CD14-positive monocyte (primary cell): ENCODE measurements around the gene RAF1. TPM values are rescaled to one million over a fixed set of nuclear protein-coding genes. Genes with fewer than 3 reads are reported as not detected.
"Not testable (repeated sequence)": the region's sequence is repeated elsewhere in the genome, so short reads cannot be mapped to it uniquely, and the experiment has no call there.

Experiments
- DNase-seq, 3 donors: peaks; one replicate each; pipeline ENCODE4 v3.0.0-alpha.2; 2011 to 2022
- H2AFZ ChIP-seq: 2 replicates; pipeline ENCODE4 v1.6.0; 2012; ENCODE audit warnings: mild to moderate bottlenecking, low read depth, low read length, inconsistent platforms; ENCODE audit not compliant: insufficient read depth, poor library complexity, severe bottlenecking
- H3K27ac ChIP-seq, 2 donors: 1 replicate in 1 of 2; 2 replicates in 1 of 2; pipeline ENCODE4 v1.5.1; 2012 to 2013; ENCODE audit warnings: low read length in 2 of 2, control low read depth in 1 of 2, inconsistent platforms in 1 of 2, low read depth in 1 of 2, mild to moderate bottlenecking in 1 of 2
- H3K27me3 ChIP-seq, 2 donors: one replicate each; pipeline versions ENCODE4 v1.6.0 to v1.6.1; 2011 to 2013; ENCODE audit warnings: low read length in 2 of 2; ENCODE audit not compliant: control insufficient read depth in 2 of 2, insufficient read depth in 2 of 2
- H3K36me3 ChIP-seq, 2 donors: replicated peaks in 1 of 2; 1 replicate in 1 of 2; 2 replicates in 1 of 2; pipeline versions ENCODE4 v1.5.1 to v1.6.1; 2012 to 2013; ENCODE audit warnings: low read length in 2 of 2, control low read depth in 1 of 2, inconsistent platforms in 1 of 2, mild to moderate bottlenecking in 1 of 2; ENCODE audit not compliant: insufficient read depth in 2 of 2, control insufficient read depth in 1 of 2
- H3K4me1 ChIP-seq, 2 donors: 1 replicate in 1 of 2; 2 replicates in 1 of 2; pipeline versions ENCODE4 v1.5.1 to v1.6.1; 2012 to 2013; ENCODE audit warnings: low read length in 2 of 2, control low read depth in 1 of 2, inconsistent platforms in 1 of 2, mild to moderate bottlenecking in 1 of 2, moderate library complexity in 1 of 2; ENCODE audit not compliant: insufficient read depth in 2 of 2, control insufficient read depth in 1 of 2
- H3K4me2 ChIP-seq: replicated peaks from 2 replicates; pipeline ENCODE3; 2012; ENCODE audit warnings: low read length, moderate library complexity, mild to moderate bottlenecking; ENCODE audit not compliant: poor library complexity, severe bottlenecking; ENCODE audit errors: extremely low read depth
- H3K4me3 ChIP-seq, 3 experiments: fragments of 200-600 bp in 1 of 3; sonication (generic) in 1 of 3; replicated peaks in 1 of 3; 1 replicate in 2 of 3; 2 replicates in 1 of 3; pipeline ENCODE4 v1.5.1; 2011 to 2013; ENCODE audit warnings: low read length in 3 of 3, mild to moderate bottlenecking in 3 of 3, control low read depth in 2 of 3, low read depth in 2 of 3, inconsistent platforms in 1 of 3, moderate library complexity in 1 of 3
- H3K79me2 ChIP-seq: 2 replicates; pipeline ENCODE4 v1.6.0; 2012; ENCODE audit warnings: mild to moderate bottlenecking, control low read depth, inconsistent platforms, low read length, moderate library complexity; ENCODE audit not compliant: insufficient read depth
- H3K9ac ChIP-seq: 2 replicates; pipeline ENCODE4 v1.6.0; 2017; ENCODE audit warnings: low read length, mild to moderate bottlenecking; ENCODE audit not compliant: insufficient read depth, poor library complexity, severe bottlenecking
- H3K9me3 ChIP-seq, 2 donors: replicated peaks in 1 of 2; 1 replicate in 1 of 2; 2 replicates in 1 of 2; pipeline versions ENCODE4 v1.5.1 to v1.6.1; 2012 to 2013; ENCODE audit warnings: low read length in 2 of 2, control low read depth in 1 of 2; ENCODE audit not compliant: control insufficient read depth in 1 of 2, insufficient read depth in 1 of 2
- H4K20me1 ChIP-seq: 2 replicates; pipeline ENCODE4 v1.6.0; 2012; ENCODE audit warnings: mild to moderate bottlenecking, low read length, control low read depth, moderate library complexity; ENCODE audit not compliant: insufficient read depth
- H3K27ac Mint-ChIP-seq, 7 donors: one replicate each; pipeline ENCODE4 v1.8.0; 2020; ENCODE audit warnings: mild to moderate bottlenecking in 7 of 7, mixed read lengths in 7 of 7, moderate library complexity in 6 of 7, inconsistent platforms in 2 of 7
- H3K27me3 Mint-ChIP-seq, 3 donors: one replicate each; pipeline ENCODE4 v1.8.0; 2021 to 2022; ENCODE audit warnings: low read depth in 3 of 3, mild to moderate bottlenecking in 3 of 3, mixed read lengths in 3 of 3, moderate library complexity in 3 of 3, inconsistent platforms in 1 of 3
- H3K36me3 Mint-ChIP-seq, 2 donors: one replicate each; pipeline ENCODE4 v1.8.0; 2020; ENCODE audit warnings: mixed read lengths in 2 of 2, inconsistent platforms in 1 of 2, mild to moderate bottlenecking in 1 of 2
- H3K4me1 Mint-ChIP-seq: one replicate; pipeline ENCODE4 v1.8.0; 2020; ENCODE audit warnings: mild to moderate bottlenecking, mixed read lengths
- H3K4me3 Mint-ChIP-seq, 2 donors: one replicate each; pipeline ENCODE4 v1.8.0; 2020; ENCODE audit warnings: mild to moderate bottlenecking in 2 of 2, mixed read lengths in 2 of 2, moderate library complexity in 1 of 2
- H3K9me3 Mint-ChIP-seq, 7 donors: one replicate each; pipeline ENCODE4 v1.8.0; 2020 to 2022; ENCODE audit warnings: mixed read lengths in 7 of 7, mild to moderate bottlenecking in 6 of 7, moderate library complexity in 6 of 7, inconsistent platforms in 2 of 7
- WGBS: methylation state at CpG from one replicate; pipeline ENCODE4 v1.1.5; 2013; ENCODE audit warnings: missing lambda C conversion rate; ENCODE audit not compliant: insufficient coverage; 5-methylcytosine and 5-hydroxymethylcytosine counted together
- intact Hi-C, 2 donors: fragments of 100-400 bp; cut with micrococcal nuclease; formaldehyde crosslinking; loops; one replicate each; pipeline versions ENCODE4 v1.15.0 to v1.15.1; 2023
- polyA plus RNA-seq, 3 donors: library from polyadenylated mRNA; depleted of rRNA in 1 of 3; unstranded in 2 of 3; stranded (reverse) in 1 of 3; fragments of 300-500 nt in 2 of 3; fragments of >200 nt in 1 of 3; fragmentation: Illumina TruSeq in 2 of 3; gene quantifications; 1 replicate in 2 of 3; 2 replicates in 1 of 3; pipeline ENCODE4 v1.2.3, GENCODE V29; 2012 to 2021
- TF ChIP-seq, protein P1 (sequence below): fragments of 200-600 bp; IDR thresholded peaks from one replicate; pipeline ENCODE4 v1.8.0; 2022; ENCODE audit warnings: antibody characterized with exemption, mild to moderate bottlenecking

Gene RAF1
- polyA plus RNA-seq, 3 donors: 73.0 to 181 (median 79.5) TPM

DNA sequence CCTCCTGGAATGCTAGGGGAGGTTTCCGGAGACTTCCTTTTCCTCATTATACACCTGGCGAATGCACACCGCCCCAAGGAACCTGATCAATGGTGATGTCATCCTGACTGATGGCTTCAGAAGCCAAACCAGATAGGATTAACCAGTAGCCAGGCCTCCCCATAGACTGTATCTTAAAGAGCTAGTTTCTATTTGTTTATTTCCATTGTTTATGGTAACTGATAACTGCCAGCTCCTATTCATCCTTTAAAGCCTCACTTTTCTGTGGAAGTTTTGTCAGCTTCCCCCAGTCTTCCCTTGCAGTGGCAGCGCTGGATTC, 118.5 kb downstream of the RAF1 start, which contains the start of gene MKRN2OS:
Gene MKRN2OS, minus strand, starts transcription at position 27 of the 319 bp plus-strand sequence. CDS start 35 bp downstream, outside the sequence.
- Histone ChIP-seq H3K9ac (no peak within 1 kb of the TSS), H3K27ac (no peak within 1 kb of the TSS), H3K27me3 (no peaks in the 10 kb centered on the region), H2AFZ (no peak within 1 kb of the TSS), H3K4me1 (no peaks in the 10 kb centered on the region), H3K9me3 (no peaks in the 10 kb centered on the region), H3K4me2 (no peak within 1 kb of the TSS), H4K20me1 (no peaks in the 10 kb centered on the region), H3K4me3 (no peak within 1 kb of the TSS), H3K36me3 (no peaks in the 10 kb centered on the region), H3K79me2 (no peaks in the 10 kb centered on the region)
- Mint-ChIP-seq H3K27ac (no peak within 1 kb of the TSS), H3K4me1 (peaks cover 2% of the 10 kb centered on the region), H3K9me3 (no peaks in the 10 kb centered on the region), H3K27me3 (peaks cover 4 to 8% (median 4%) of the 10 kb centered on the region in 3 donors), H3K36me3 (peaks cover 0 to 3% of the 10 kb centered on the region in 2 donors), H3K4me3 (no peak within 1 kb of the TSS)
- TF ChIP-seq, protein P1, sequence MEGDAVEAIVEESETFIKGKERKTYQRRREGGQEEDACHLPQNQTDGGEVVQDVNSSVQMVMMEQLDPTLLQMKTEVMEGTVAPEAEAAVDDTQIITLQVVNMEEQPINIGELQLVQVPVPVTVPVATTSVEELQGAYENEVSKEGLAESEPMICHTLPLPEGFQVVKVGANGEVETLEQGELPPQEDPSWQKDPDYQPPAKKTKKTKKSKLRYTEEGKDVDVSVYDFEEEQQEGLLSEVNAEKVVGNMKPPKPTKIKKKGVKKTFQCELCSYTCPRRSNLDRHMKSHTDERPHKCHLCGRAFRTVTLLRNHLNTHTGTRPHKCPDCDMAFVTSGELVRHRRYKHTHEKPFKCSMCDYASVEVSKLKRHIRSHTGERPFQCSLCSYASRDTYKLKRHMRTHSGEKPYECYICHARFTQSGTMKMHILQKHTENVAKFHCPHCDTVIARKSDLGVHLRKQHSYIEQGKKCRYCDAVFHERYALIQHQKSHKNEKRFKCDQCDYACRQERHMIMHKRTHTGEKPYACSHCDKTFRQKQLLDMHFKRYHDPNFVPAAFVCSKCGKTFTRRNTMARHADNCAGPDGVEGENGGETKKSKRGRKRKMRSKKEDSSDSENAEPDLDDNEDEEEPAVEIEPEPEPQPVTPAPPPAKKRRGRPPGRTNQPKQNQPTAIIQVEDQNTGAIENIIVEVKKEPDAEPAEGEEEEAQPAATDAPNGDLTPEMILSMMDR: no peak
- intact Hi-C loops: no loop called here
- no peak for DNase-seq
- no CpG with 5 or more reads among the region's 4 CpGs for WGBS

DNA sequence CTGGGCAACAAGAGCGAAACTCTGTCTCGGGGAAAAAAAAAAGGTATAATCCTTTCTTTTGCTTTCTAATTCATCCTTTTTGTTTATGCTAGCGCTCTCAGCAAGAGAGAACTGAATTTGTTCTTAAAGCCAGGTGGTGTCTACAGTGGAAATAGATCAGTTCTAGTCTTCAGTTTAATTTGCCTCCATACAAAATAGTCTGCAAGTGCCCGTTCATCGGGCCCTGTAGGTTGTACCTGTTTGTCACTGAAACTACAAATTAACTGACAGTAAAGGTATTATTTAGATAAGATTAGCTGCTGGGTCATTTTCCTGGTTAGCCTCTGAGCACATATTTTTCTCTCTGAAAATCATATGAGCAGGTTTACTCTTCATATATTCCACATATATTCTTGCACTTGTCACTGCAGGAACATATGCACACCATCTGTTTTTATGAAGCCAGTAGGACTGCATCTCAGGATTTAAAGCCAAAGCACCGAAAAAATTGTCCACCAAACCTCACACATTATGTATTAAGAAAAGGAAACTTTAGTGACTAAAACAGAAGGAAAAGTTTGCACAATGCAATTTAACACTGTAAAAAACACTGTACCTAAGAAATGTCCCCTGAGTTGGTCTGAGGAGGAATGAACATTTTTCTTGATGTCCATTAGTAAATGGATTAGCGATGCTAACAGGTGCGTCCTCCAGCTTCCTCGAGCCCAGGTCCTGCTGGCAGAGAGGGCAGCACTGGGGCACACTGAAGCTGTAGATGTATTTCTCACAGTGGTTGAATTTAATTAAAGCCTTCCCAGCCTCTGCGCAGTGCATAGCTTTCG, 119.1 kb downstream of the RAF1 start:
- Histone ChIP-seq H2AFZ (no peak overlapping the region), H3K9me3 (no peaks in the 10 kb centered on the region), H3K4me3 (no peak overlapping the region), H3K27ac (no peak overlapping the region), H3K4me2 (no peak overlapping the region), H3K9ac (no peak overlapping the region), H4K20me1 (no peaks in the 10 kb centered on the region), H3K27me3 (no peaks in the 10 kb centered on the region), H3K36me3 (peaks cover 0 to 4% of the 10 kb centered on the region in 2 donors), H3K4me1 (no peaks in the 10 kb centered on the region), H3K79me2 (no peaks in the 10 kb centered on the region)
- no peak overlapping the region for H3K4me3 Mint-ChIP-seq
- H3K9me3 Mint-ChIP-seq: no peaks in the 10 kb centered on the region
- peaks cover 4 to 5% (median 4%) of the 10 kb centered on the region in 3 donors for H3K27me3 Mint-ChIP-seq
- WGBS: 83% methylated on average over 3 of the region's 11 CpGs
- TF ChIP-seq, protein P1: no peak
- H3K4me1 Mint-ChIP-seq: no peaks in the 10 kb centered on the region
- H3K36me3 Mint-ChIP-seq: peaks cover 0 to 3% of the 10 kb centered on the region in 2 donors
- DNase-seq: no peak
- intact Hi-C loops: no loop called here
- H3K27ac Mint-ChIP-seq: no peak overlapping the region

DNA sequence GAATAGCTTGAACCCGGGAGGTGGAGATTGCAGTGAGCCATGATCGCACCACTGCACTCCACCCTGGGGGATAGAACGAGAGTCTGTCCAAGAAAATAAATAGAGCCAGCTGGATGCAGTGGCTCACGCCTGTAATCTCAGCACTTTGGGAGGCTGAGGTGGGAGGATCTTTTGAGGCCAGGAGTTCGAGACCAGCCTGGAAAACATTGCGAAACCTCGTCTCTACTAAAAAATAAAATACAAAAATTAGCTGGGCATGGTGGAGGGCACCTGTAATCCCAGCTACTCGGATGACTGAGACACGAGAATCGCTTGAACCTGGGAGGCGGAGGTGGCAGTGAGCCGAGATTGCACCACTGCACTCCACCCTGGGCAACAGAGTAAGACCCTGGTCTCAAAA, 120.4 kb downstream of the RAF1 start:
- 94% methylated on average over 8 of the region's 12 CpGs for WGBS
- H3K36me3 ChIP-seq, H3K4me1 Mint-ChIP-seq, DNase-seq, H3K4me3 ChIP-seq, H2AFZ ChIP-seq, H3K4me3 Mint-ChIP-seq, H3K9me3 ChIP-seq, H3K79me2 ChIP-seq, H3K9me3 Mint-ChIP-seq, H3K36me3 Mint-ChIP-seq, H4K20me1 ChIP-seq, H3K27ac Mint-ChIP-seq, intact Hi-C loops, H3K9ac ChIP-seq, H3K27me3 ChIP-seq, H3K27ac ChIP-seq, H3K4me2 ChIP-seq, H3K4me1 ChIP-seq, H3K27me3 Mint-ChIP-seq: not testable (repeated sequence)
